H9 (cell line): ENCODE data around the gene ARHGEF7. TPM values are rescaled to one million over a fixed set of nuclear protein-coding genes. Genes with fewer than 3 reads are reported as not detected.

Source experiments
- DNase-seq: peaks from one replicate; pipeline ENCODE4 v3.0.0-alpha.2; 2017
- H2AFZ ChIP-seq: one replicate; pipeline ENCODE4 v1.6.1; 2013; ENCODE audit warnings: mild to moderate bottlenecking, low read length, control low read depth, moderate library complexity
- H2AK5ac ChIP-seq: 2 replicates; pipeline ENCODE4 v1.6.1; 2013; ENCODE audit warnings: low read length, control low read depth, mixed read lengths; ENCODE audit not compliant: insufficient read length
- H2BK120ac ChIP-seq: one replicate; pipeline ENCODE4 v1.6.1; 2013; ENCODE audit warnings: low read depth, mild to moderate bottlenecking, low read length, control low read depth, inconsistent platforms; ENCODE audit not compliant: poor library complexity, severe bottlenecking
- H2BK12ac ChIP-seq: 2 replicates; pipeline ENCODE4 v1.6.1; 2013; ENCODE audit warnings: low read length, control low read depth, mixed read lengths, low read depth; ENCODE audit not compliant: insufficient read length
- H2BK15ac ChIP-seq: 2 replicates; pipeline ENCODE4 v1.6.1; 2013; ENCODE audit warnings: low read depth, low read length, control low read depth
- H2BK20ac ChIP-seq: one replicate; pipeline ENCODE4 v1.6.1; 2013; ENCODE audit warnings: low read depth, mild to moderate bottlenecking, low read length, control low read depth, inconsistent platforms; ENCODE audit not compliant: poor library complexity, severe bottlenecking
- H2BK5ac ChIP-seq: 2 replicates; pipeline ENCODE4 v1.6.1; 2013; ENCODE audit warnings: low read length, control low read depth, mixed read lengths; ENCODE audit not compliant: insufficient read length
- H3K14ac ChIP-seq: 2 replicates; pipeline ENCODE4 v1.6.1; 2013; ENCODE audit warnings: low read length, control low read depth; ENCODE audit not compliant: insufficient read depth
- H3K18ac ChIP-seq: 2 replicates; pipeline ENCODE4 v1.6.1; 2013; ENCODE audit warnings: low read depth, mild to moderate bottlenecking, mixed read lengths, low read length, control low read depth; ENCODE audit not compliant: insufficient read length
- H3K23ac ChIP-seq: 2 replicates; pipeline ENCODE4 v1.6.1; 2013; ENCODE audit warnings: low read length, control low read depth, mixed read lengths, low read depth; ENCODE audit not compliant: insufficient read length
- H3K23me2 ChIP-seq: 2 replicates; pipeline ENCODE4 v1.6.1; 2013; ENCODE audit warnings: low read depth, mild to moderate bottlenecking, mixed read lengths, low read length, control low read depth; ENCODE audit not compliant: insufficient read length, poor library complexity, severe bottlenecking
- H3K27ac ChIP-seq: 2 replicates; pipeline ENCODE4 v1.5.1; 2013; ENCODE audit warnings: low read length, control low read depth, mixed read lengths, low read depth; ENCODE audit not compliant: insufficient read length
- H3K27me3 ChIP-seq: 2 replicates; pipeline ENCODE4 v1.6.1; 2013; ENCODE audit warnings: low read length, control low read depth, inconsistent platforms; ENCODE audit not compliant: insufficient read depth
- H3K4ac ChIP-seq: 2 replicates; pipeline ENCODE4 v1.6.1; 2013; ENCODE audit warnings: low read depth, mild to moderate bottlenecking, control low read depth, inconsistent platforms, low read length, moderate library complexity
- H3K4me1 ChIP-seq: 2 replicates; pipeline ENCODE4 v1.6.1; 2013; ENCODE audit warnings: low read length, control low read depth, inconsistent platforms; ENCODE audit not compliant: insufficient read depth
- H3K4me2 ChIP-seq: 2 replicates; pipeline ENCODE4 v1.6.1; 2013; ENCODE audit warnings: low read length, control low read depth, mixed read lengths; ENCODE audit not compliant: insufficient read length, insufficient read depth
- H3K56ac ChIP-seq: 2 replicates; pipeline ENCODE4 v1.6.1; 2013; ENCODE audit warnings: low read depth, mild to moderate bottlenecking, mixed read lengths, low read length, control low read depth; ENCODE audit not compliant: insufficient read length
- H3K79me1 ChIP-seq: 2 replicates; pipeline ENCODE4 v1.6.1; 2013; ENCODE audit warnings: low read depth, mild to moderate bottlenecking, moderate library complexity, low read length, control low read depth, inconsistent platforms; ENCODE audit not compliant: insufficient read depth, poor library complexity, severe bottlenecking
- H3K79me2 ChIP-seq: 2 replicates; pipeline ENCODE4 v1.6.1; 2013; ENCODE audit warnings: low read length, control low read depth, inconsistent platforms; ENCODE audit not compliant: insufficient read depth
- H3K9ac ChIP-seq: 2 replicates; pipeline ENCODE4 v1.6.1; 2013; ENCODE audit warnings: low read length, control low read depth, mixed read lengths; ENCODE audit not compliant: insufficient read length; ENCODE audit errors: extremely low read depth
- H3K9me3 ChIP-seq: one replicate; pipeline ENCODE4 v1.6.1; 2013; ENCODE audit warnings: low read depth, low read length, inconsistent platforms; ENCODE audit not compliant: control insufficient read depth
- H3T11ph ChIP-seq: one replicate; pipeline ENCODE4 v1.6.1; 2013; ENCODE audit warnings: mild to moderate bottlenecking, low read length, control low read depth, inconsistent platforms
- H4K20me1 ChIP-seq: one replicate; pipeline ENCODE4 v1.6.1; 2013; ENCODE audit not compliant: control insufficient read depth, insufficient read length, insufficient read depth
- H4K5ac ChIP-seq: 2 replicates; pipeline ENCODE4 v1.6.1; 2013; ENCODE audit warnings: low read depth, mild to moderate bottlenecking, mixed read lengths, low read length, control low read depth; ENCODE audit not compliant: insufficient read length
- H4K8ac ChIP-seq: replicated peaks from 2 replicates; pipeline ENCODE4 v1.6.1; 2013; ENCODE audit warnings: low read length, control low read depth, mixed read lengths, low read depth; ENCODE audit not compliant: insufficient read length
- H4K91ac ChIP-seq: 2 replicates; pipeline ENCODE4 v1.6.1; 2013; ENCODE audit warnings: low read depth, mild to moderate bottlenecking, moderate library complexity, mixed read lengths, low read length, control low read depth; ENCODE audit not compliant: insufficient read length
- H3K27ac Mint-ChIP-seq, 3 experiments: 2 replicates in 2 of 3; 3 replicates in 1 of 3; pipeline ENCODE4 v1.8.0; 2020 to 2021; ENCODE audit warnings: mixed read lengths in 3 of 3, mild to moderate bottlenecking in 1 of 3, moderate library complexity in 1 of 3
- H3K27me3 Mint-ChIP-seq: 2 replicates; pipeline ENCODE4 v1.8.0; 2021; ENCODE audit warnings: low read depth, mild to moderate bottlenecking, moderate library complexity, mixed read lengths
- H3K36me3 Mint-ChIP-seq, 3 experiments: 2 replicates in 2 of 3; 3 replicates in 1 of 3; pipeline ENCODE4 v1.8.0; 2020 to 2021; ENCODE audit warnings: low read depth in 3 of 3, mixed read lengths in 3 of 3; ENCODE audit not compliant: insufficient read depth in 1 of 3
- H3K4me1 Mint-ChIP-seq, 2 experiments: 2 replicates each; pipeline ENCODE4 v1.8.0; 2020; ENCODE audit warnings: mixed read lengths in 2 of 2
- H3K4me3 Mint-ChIP-seq, 2 experiments: 2 replicates in 1 of 2; 3 replicates in 1 of 2; pipeline ENCODE4 v1.8.0; 2020 to 2021; ENCODE audit warnings: mild to moderate bottlenecking in 2 of 2, mixed read lengths in 2 of 2, moderate library complexity in 1 of 2
- H3K9me3 Mint-ChIP-seq, 2 experiments: 2 replicates in 1 of 2; 3 replicates in 1 of 2; pipeline ENCODE4 v1.8.0; 2020; ENCODE audit warnings: mild to moderate bottlenecking in 2 of 2, mixed read lengths in 2 of 2, moderate library complexity in 1 of 2
- WGBS: extraction: QIAGEN DNeasy Blood & Tissue Kit; methylation state at CpG from one replicate; pipeline ENCODE4 v1.1.7; 2013; ENCODE audit warnings: missing lambda C conversion rate, low lambda C conversion rate, mixed read lengths; ENCODE audit not compliant: insufficient read length; ENCODE audit errors: extremely low coverage; 5-methylcytosine and 5-hydroxymethylcytosine counted together
- total RNA-seq: library from RNA; stranded (reverse); gene quantifications from 2 replicates; pipeline ENCODE4 v1.2.1, GENCODE V29; 2021
- TF ChIP-seq, protein P1 (sequence below): fragments of 200-600 bp; sonication (generic); conservative IDR thresholded peaks from 3 replicates; pipeline ENCODE4 v1.8.0; 2021; ENCODE audit warnings: antibody characterized with exemption, mild to moderate bottlenecking

ARHGEF7 gene
- total RNA-seq, 1 experiment from 2014 or later = 51.9 TPM

- H3K4me1 Mint-ChIP-seq = no peaks in the 10 kb centered on the region
- no peak overlapping the region for H2AK5ac ChIP-seq
- no peak overlapping the region for H2AFZ ChIP-seq
Observed at GRCh38 chr13:111286749-111287148, 171.6 kb downstream of the ARHGEF7 start.

More at GRCh38 chr13:111286749-111287148, 171.6 kb downstream of the ARHGEF7 start:
- H3T11ph ChIP-seq = no peak overlapping the region
- H3K4me2 ChIP-seq = no peak overlapping the region
- H3K23me2 ChIP-seq = no peaks in the 10 kb centered on the region
- H3K18ac ChIP-seq = no peak overlapping the region
- no peak overlapping the region for H2BK20ac ChIP-seq
- H3K79me2 ChIP-seq = no peaks in the 10 kb centered on the region
- Mint-ChIP-seq H3K4me3 (no peak overlapping the region), H3K36me3 (peaks cover 21 to 62% (median 61%) of the 10 kb centered on the region in 3 experiments), H3K27ac (no peak overlapping the region; a peak in 1 of 7 replicates), H3K9me3 (no peaks in the 10 kb centered on the region), H3K27me3 (no peaks in the 10 kb centered on the region; the same call in 1 of the 2 replicates)
- no peak overlapping the region for H4K5ac ChIP-seq
- no peaks in the 10 kb centered on the region for H3K79me1 ChIP-seq
- no peak for DNase-seq
- no peaks in the 10 kb centered on the region for H3K4me1 ChIP-seq
- TF ChIP-seq, protein P1, sequence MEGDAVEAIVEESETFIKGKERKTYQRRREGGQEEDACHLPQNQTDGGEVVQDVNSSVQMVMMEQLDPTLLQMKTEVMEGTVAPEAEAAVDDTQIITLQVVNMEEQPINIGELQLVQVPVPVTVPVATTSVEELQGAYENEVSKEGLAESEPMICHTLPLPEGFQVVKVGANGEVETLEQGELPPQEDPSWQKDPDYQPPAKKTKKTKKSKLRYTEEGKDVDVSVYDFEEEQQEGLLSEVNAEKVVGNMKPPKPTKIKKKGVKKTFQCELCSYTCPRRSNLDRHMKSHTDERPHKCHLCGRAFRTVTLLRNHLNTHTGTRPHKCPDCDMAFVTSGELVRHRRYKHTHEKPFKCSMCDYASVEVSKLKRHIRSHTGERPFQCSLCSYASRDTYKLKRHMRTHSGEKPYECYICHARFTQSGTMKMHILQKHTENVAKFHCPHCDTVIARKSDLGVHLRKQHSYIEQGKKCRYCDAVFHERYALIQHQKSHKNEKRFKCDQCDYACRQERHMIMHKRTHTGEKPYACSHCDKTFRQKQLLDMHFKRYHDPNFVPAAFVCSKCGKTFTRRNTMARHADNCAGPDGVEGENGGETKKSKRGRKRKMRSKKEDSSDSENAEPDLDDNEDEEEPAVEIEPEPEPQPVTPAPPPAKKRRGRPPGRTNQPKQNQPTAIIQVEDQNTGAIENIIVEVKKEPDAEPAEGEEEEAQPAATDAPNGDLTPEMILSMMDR = no peak
- H3K27me3 ChIP-seq = no peaks in the 10 kb centered on the region
- H4K91ac ChIP-seq = no peak overlapping the region
- no peak overlapping the region for H2BK15ac ChIP-seq
- no peak overlapping the region for H4K8ac ChIP-seq
- H2BK120ac ChIP-seq = no peak overlapping the region
- H3K56ac ChIP-seq = no peak overlapping the region
- H3K27ac ChIP-seq = no peak overlapping the region
- no peak overlapping the region for H3K23ac ChIP-seq
- H4K20me1 ChIP-seq = no peaks in the 10 kb centered on the region
- H3K4ac ChIP-seq = no peak overlapping the region
- H3K14ac ChIP-seq = no peak overlapping the region
- H2BK5ac ChIP-seq = no peak overlapping the region
- H3K9me3 ChIP-seq = no peaks in the 10 kb centered on the region
- no CpG with 5 or more reads among the region's 7 CpGs for WGBS
- no peak overlapping the region for H2BK12ac ChIP-seq
- H3K9ac ChIP-seq = no peak overlapping the region
